ENCODE data around the gene PRKN.

PRKN gene

GRCh38 chr6:162262466-162263196, 464.9 kb downstream of the PRKN start:
- no peak for DNase-seq (ENCODE audit: insufficient read length, low spot score)
- no peak for FAIRE-seq

- FAIRE-seq, result no peak
- DNase-seq (ENCODE audit: insufficient read length, low spot score), result no peak
Observed at GRCh38 chr6:162261598-162261997, 466.0 kb downstream of the PRKN start.

DNA sequence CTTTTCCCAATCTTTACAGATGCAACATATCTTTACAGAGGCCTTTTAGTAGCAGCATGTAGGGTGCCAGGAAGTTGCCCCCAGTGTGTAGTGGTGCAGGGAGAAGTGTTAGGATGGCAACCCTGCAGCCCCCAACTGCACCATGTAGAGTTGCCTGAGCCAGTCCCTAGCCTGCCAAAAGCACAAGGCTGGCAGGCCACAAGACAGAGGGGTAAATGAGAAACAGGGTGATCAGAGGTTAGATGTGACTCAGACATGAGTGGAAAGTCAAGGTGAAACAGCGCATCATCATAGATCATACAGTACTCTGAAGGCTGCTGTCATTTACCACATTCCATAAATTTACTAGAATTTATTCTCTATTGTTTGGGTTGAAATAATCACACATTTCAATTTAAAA, 467.5 kb downstream of the PRKN start:
- DNase-seq (ENCODE audit: insufficient read length, low spot score), result no peak

GRCh38 chr6:162258647-162259046, 468.9 kb downstream of the PRKN start:
- no peak for DNase-seq (ENCODE audit: insufficient read length, low spot score)
- no peak for FAIRE-seq

More for the DNA sequence above, 467.5 kb downstream of the PRKN start:
- FAIRE-seq, result no peak

DNA sequence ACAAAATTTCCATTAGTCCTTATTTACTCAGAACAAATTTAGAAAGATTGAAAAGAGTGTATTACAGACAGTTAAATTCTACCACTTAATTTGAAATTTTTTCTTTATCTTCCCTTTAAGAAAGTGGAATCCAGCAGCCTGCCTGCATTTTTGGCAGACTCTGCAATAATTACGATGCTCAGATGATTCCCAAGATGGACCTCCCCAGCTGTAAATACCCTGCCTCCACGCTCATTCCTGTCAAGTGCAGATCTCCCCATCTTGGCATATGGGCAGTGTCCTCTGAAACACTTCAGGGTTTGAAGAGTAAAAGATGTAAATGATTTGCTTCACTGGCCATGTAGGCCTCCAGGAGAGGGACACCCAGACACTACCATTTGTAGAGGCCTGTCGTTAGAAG, 471.2 kb downstream of the PRKN start:
- no peak for FAIRE-seq
- no peak for DNase-seq (ENCODE audit: insufficient read length, low spot score)

DNA sequence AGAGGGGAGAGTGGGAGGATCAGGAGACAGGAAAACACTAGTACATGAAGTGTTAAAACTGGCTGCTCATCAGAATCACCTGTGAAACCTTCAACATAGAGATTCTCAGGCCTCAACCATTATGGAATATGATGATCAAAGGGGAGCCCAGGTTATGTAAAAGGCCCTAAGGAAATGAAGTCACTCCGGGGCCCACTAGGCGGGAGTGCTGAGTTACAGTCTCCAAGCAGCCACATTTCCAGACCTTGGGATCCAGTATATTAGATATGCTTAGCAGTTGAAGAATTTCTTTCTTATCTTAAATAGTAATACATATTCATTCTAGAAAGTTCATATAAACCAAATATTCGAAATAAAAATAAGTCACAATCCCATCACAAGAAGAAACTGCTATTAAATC, 476.3 kb downstream of the PRKN start:
- FAIRE-seq, result no peak
- no peak for DNase-seq (ENCODE audit: insufficient read length, low spot score)

DNA sequence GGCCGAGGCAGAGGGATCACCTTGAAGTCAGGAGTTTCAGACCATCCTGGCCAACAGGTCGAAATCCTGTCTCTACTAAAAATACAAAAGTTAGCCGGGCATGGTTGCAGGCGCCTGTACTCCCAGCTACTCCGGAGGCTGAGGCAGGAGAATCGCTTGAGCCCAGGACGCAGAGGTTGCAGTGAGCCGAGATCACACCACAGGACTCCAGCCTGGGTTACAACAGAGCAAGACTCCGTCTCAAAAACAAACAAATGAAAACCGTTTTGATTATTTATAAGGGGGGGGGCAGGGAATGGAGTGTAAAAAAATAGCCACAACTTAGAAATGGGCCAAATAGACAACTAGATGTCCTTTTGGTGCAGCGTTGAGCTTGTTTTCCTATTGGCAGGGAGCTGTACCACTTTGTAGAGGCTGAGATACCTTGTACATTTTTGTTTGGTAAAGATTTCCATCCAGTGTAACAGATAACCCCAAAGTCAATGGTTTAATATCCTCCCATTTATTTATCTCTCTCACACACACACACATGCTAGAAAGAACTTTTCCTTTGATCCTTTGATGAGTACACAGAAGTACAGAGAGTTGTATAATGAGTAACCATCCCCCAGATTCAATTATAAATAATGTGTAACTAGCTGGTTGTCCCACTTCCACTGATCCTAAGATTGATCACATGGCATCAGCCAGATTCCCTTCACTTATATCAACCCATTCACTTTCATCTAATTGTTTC, 477.5 kb downstream of the PRKN start:
- FAIRE-seq (no peak), DNase-seq (ENCODE audit: insufficient read length, low spot score) (no peak)

DNA sequence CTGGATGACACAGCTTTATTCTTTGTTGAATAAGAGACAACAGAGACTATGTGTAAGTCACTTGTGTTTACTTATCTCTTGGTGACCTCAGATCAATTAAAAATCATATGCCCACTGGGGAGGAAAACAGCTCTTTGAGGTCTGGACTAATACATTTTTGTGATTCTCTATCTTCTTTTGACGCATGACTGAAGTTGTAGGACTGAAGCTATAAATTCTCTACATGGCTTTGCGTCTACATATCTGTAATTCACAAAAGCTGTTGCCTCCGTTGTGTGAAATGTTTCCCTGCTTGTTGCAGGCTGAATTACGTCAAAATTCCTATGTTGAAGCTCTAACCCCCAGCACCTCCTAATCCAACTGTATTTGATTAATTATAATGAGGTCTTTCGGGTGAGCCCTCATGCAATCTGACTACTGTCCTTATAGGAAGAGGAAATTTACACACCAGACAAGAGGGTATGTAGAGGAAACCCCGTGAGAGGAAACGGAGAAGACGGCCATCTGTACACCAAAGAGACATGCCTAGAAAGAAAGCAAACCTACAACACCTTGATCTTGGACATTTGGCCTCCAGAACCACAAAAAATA, 481.6 kb downstream of the PRKN start:
- FAIRE-seq, result no peak
- no peak for DNase-seq (ENCODE audit: insufficient read length, low spot score)

DNA sequence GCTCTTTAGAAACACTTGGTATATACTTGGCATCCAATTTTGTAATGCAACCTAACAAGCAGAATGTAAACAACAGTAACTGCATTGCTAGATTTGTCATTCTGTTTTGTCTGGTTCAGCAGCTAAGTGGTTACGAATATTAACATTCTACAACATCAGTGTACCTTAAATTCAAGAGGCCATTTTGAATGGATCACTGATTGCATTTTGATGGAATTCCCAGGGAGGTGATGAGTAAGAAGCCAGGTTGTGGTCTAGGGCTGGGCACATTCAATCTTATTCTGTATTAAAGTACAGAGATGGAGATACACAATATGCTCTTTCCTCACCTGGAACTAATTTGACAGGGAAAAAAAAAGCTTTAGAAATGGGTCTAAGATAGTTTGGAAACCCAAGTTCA, 483.5 kb downstream of the PRKN start:
- no peak for FAIRE-seq
- DNase-seq (ENCODE audit: insufficient read length, low spot score), result no peak

- DNase-seq (ENCODE audit: insufficient read length, low spot score) (no peak), FAIRE-seq (no peak)
Observed at GRCh38 chr6:162242915-162243314, 484.7 kb downstream of the PRKN start.

GRCh38 chr6:162239330-162239729, 488.2 kb downstream of the PRKN start:
- no peak for FAIRE-seq
- no peak for DNase-seq (ENCODE audit: insufficient read length, low spot score)

DNA sequence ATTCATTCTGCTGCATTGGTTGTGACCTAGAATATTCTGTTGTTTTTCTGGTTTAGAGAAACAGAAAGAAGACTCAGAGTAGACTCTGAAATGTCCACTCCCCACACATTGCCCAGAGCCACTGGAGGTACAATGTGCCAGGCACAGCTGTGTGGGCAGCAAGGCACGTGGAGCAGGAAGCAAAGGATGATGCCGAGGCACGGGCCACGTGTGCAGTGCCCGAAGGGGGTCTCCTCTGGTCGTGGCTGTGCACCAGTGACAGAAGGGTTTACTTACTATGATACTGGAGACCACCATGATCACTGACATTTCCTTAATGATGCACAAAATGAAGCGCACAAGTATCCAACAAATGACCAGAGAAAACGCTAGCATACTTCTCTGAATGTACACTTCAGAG, 488.9 kb downstream of the PRKN start:
- FAIRE-seq, result no peak

DNA sequence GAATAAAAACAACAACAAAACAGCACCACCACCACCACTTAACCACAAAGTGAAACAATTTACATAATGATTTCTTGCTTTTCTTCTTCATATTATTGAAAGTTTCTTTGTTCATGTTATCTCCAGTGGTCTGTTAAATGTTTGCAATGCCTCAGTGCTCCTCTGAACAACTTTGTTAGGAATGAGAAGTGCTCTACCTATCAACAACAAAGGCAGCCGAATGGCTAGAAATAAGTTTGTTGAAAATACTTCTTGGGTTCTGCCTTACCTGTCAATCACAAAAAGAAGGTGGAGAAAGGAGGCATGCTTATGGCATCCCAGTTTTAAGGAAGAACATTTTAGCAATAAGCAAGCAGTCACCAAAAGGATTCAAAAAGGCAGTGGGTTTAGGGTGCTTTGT, 490.2 kb downstream of the PRKN start:
- DNase-seq (ENCODE audit: insufficient read length, low spot score) (no peak), FAIRE-seq (no peak)

More for the DNA sequence above, 488.9 kb downstream of the PRKN start:
- no peak for DNase-seq (ENCODE audit: insufficient read length, low spot score)

DNA sequence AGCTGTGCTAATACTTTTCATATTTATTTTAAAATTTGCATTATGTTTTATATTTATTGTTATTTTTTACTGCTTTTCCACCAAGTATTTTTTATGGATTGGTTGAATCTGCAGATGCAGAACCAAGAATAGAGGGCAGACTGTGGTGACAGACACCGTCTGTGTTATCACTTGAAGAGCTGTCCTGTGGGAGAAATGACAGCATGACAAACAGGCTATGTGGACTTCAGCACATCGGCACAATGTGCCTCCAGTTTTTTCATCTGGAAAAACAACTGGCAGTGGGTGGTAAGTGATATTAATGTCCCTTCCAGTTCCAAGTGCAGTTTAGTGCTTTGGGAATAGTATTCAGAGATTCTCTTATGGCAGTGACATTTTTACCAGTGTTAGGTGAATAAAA, 492.9 kb downstream of the PRKN start:
- DNase-seq (ENCODE audit: insufficient read length, low spot score) (no peak), FAIRE-seq (no peak)

DNA sequence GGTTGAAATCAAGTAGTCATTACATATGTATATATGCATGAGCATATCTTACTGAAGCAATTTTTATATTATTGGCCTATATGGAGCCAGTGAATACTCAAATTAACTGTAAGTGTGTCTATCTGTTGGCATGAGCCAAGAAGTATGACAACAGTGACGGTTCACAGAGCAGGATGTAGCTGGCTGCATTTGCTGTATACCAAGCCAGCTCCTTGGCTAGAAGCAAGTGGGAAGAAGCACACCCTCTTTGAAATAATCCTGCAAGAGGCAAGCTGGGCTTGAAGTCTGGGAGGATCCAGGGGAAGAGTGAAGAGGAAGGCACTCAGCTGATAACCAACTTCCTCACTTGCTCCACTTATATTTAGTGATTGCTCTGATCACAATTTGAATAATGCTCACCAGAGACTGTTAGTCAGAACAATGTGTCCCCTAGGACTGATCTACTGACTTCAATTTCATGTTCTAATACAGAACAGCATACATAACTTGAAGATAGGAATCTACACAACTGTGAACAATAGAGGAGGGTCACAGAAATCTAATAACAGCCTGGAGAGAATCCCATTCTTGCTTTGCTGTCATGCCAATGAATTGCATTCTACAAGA, 497.3 kb downstream of the PRKN start:
- DNase-seq (ENCODE audit: insufficient read length, low spot score) (no peak), FAIRE-seq (no peak)

- FAIRE-seq (no peak), DNase-seq (ENCODE audit: insufficient read length, low spot score) (no peak)
Observed at GRCh38 chr6:162229093-162229492, 498.5 kb downstream of the PRKN start.

DNA sequence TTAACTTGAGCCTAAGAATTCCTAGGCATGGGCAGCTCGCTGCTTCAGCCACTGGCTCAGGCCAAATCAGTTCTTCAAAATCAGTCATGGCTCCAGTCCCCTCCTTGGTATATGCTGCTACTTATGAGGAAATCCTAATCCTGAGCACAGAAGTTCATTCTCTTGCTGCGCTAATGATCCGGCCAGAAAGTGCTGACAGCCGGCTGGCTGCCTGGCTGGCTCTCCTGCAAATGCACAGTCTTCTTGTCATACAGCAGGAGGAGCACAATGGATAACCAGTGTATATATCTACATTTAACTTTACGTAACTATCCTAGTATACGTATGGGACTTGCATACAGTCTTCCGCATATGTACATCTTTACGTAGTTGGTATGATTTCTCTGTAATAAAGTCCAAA, 500.8 kb downstream of the PRKN start:
- DNase-seq (ENCODE audit: insufficient read length, low spot score), result no peak
- no peak for FAIRE-seq

DNA sequence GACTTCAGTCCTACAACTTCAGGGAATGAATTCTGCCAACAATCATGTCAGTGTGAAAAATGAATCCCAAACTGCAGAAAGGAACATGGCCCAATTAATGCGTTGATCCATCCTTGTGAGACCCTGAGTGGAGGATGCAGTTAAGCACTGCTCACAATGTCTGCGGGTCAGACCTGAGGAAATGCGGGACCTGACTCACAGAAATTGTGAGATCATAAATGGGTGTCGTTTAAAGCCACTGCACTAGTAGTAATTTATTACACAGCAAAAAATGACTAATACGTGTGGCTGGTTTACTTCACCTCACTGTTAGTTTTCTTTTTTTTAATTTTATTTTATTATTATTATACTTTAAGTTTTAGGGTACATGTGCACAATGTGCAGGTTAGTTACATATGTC, 505.0 kb downstream of the PRKN start:
- DNase-seq (ENCODE audit: insufficient read length, low spot score) (no peak), FAIRE-seq (no peak)

DNA sequence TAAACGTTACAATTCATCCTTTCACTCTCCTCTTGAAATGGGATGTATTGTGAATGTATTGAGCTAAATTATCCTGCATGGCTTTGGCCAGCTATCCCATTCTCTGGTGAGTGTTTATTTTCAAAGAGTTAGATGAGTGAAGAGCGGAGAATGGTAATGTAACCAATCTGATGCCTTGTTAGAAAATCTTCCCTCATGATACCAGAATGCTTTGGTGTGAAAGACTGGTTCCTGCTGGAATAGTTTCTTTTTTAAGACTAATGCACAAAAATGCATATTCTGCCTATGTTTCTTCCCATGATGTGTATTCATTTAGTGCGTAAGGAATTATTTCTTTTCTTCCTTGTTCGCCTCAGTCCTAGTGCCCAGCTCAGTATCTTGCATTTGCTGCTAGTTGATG, 506.7 kb downstream of the PRKN start:
- FAIRE-seq (no peak), DNase-seq (ENCODE audit: insufficient read length, low spot score) (no peak)

DNA sequence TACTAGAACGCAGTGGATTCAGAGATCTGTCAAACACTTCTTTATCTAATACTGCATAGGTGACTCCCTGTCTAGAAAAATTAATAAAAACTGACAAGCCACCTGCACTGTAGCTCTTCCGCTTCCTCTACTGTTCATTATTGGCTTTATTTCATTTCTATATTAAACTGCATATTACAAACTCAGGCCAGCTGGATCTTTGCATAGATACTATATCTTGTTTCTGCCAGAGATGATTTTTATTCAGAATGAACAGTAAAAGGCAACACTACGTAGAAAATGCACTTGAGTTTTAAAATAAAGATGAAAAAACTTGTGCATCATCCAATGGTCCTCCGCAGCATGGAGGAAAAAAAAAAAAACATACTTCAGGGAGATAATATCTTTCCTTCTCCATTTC, 508.3 kb downstream of the PRKN start:
- FAIRE-seq, result no peak
- DNase-seq (ENCODE audit: insufficient read length, low spot score), result no peak

- no peak for FAIRE-seq
- no peak for DNase-seq (ENCODE audit: insufficient read length, low spot score)
Observed at GRCh38 chr6:162217811-162218493, 509.6 kb downstream of the PRKN start.
